ENCODE data around the gene KRTAP5-1.
"Not testable (repeated sequence)": the region's sequence is repeated elsewhere in the genome, so short reads cannot be mapped to it uniquely, and the experiment has no call there.

Gene KRTAP5-1, protein sequence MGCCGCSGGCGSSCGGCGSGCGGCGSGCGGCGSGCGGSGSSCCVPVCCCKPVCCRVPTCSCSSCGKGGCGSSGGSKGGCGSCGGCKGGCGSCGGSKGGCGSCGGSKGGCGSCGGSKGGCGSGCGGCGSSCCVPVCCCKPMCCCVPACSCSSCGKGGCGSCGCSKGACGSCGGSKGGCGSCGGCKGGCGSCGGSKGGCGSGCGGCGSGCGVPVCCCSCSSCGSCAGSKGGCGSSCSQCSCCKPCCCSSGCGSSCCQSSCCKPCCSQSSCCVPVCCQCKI

DNA sequence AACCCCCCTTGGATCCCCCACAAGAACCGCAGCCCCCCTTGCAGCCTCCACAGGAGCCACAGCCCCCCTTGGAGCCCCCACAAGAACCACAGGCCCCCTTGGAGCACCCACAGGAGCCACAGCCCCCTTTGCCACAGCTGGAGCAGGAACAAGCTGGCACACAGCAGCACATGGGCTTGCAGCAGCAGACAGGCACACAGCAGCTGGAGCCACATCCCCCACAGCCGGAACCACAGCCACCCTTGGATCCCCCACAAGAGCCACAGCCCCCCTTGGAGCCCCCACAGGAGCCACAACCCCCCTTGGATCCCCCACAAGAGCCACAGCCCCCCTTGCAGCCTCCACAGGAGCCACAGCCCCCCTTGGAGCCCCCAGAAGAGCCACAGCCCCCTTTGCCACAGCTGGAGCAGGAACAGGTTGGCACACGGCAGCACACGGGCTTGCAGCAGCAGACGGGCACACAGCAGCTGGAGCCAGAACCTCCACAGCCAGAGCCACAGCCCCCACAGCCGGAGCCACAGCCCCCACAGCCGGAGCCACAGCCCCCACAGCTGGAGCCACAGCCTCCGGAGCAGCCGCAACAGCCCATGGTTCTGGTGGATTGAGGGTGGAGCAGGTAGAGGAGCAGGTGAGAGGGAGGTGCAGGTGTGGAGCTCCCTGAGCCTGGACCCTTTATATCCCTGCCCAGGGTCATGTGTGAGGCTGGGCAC lies at the start of gene KRTAP5-1:
TSS of gene KRTAP5-1 (minus strand) at position 623 of the 710 bp plus-strand sequence. CDS start at position 589, 34 bp downstream.
- DNase-seq = not testable (repeated sequence)

- no peak for DNase-seq
These were observed 48.8 kb upstream of the KRTAP5-1 start for GRCh38 chr11:1633864-1634263.

- DNase-seq = peak; percentile 32
These were observed 47.1 kb upstream of the KRTAP5-1 start for GRCh38 chr11:1632053-1632714.

DNA sequence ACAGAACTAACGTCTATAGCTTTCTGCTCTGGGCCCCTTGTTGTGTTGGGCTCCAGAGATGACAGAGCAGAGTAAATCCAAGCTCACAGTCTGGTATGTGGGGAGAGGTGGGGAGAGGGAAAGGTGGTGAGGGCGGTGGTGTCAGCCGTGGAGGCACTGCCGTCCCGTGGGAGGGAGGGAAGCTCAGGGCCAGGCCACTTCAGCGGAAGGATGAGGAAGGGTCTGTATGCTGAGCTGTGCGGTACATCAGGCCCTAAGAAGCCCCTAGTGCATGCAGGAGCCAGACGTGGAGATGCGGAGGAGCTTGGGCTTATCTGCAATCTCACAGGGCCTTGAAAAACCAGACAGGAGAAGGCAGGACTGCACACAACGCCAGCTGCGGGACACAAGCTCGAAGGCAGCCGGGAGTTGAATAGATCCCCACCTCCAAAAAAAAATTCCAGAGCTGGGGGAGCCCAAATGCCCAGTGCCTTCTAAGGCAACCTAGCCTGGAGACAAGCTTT lies 46.0 kb upstream of the KRTAP5-1 start:
- DNase-seq = no peak

DNA sequence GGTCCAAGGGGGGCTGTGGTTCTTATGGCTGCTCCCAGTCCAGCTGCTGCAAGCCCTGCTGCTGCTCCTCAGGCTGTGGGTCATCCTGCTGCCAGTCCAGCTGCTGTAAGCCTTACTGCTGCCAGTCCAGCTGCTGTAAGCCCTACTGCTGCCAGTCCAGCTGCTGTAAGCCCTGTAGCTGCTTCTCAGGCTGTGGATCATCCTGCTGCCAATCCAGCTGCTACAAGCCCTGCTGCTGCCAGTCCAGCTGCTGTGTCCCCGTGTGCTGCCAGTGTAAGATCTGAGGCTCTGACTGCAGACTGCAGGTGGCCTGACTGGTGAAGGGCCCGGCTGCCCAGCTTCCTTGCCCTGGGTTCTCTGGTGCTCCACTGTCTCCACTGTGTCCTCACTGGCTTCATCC lies 45.2 kb upstream of the KRTAP5-1 start:
- DNase-seq = no peak

DNA sequence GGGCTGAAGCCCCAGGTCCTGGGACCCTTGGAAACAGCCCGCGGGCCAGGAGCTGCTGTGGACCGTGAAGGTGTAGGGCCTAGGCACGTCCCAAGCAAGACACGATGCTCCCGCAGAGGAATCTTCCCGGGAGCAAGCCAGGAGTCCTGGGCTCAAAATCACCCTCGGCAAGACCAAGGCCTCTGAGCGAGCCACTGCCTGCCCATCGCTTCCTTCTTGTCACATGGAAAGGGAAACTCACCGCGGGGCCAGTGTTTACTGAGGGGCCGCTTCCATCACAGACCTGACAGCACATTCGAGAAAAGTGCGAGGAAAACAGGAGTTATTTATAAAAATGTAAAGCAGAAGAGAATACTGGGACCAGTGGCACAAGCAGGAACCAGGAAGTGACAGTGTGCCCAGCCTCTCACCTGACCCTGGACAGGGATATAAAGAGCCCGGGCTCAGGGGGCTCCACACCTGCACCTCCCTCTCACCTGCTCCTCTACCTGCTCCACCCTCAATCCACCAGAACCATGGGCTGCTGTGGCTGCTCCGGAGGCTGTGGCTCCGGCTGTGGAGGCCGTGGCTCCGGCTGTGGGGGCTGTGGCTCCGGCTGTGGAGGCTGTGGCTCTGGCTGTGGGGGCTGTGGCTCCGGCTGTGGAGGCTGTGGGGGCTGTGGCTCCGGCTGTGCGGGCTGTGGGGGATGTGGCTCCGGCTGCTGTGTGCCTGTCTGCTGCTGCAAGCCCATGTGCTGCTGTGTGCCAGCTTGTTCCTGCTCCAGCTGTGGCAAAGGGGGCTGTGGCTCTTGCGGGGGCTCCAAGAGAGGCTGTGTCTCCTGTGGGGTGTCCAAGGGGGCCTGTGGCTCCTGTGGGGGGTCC lies 44.5 kb upstream of the KRTAP5-1 start, which contains the start of gene KRTAP5-5:
TSS of gene KRTAP5-5 (plus strand) at position 450 of the 860 bp plus-strand sequence. CDS start at position 516, 66 bp downstream.
- DNase-seq = no peak

- DNase-seq = peak; percentile 25
These were observed 43.6 kb upstream of the KRTAP5-1 start for GRCh38 chr11:1628506-1629325.

DNA sequence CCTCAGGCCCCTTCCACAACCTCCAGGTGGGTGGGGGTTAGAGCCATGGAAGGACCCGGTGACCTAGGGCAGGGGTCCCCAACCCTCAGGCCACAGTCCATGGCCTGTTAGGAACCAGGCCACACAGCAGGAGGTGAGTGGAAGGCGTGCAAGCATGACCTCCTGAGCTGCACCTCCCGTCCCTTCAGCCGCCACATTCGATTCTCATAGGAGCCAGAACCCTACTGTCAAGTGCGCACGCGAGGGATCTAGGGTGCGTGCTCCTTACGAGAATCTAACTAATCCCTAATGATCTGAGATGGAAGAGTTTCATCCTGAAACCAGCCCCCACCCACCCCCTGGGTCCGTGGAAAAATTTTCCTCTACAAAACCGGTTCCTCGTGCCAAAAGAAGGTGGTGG lies 40.5 kb upstream of the KRTAP5-1 start:
- DNase-seq = no peak

DNA sequence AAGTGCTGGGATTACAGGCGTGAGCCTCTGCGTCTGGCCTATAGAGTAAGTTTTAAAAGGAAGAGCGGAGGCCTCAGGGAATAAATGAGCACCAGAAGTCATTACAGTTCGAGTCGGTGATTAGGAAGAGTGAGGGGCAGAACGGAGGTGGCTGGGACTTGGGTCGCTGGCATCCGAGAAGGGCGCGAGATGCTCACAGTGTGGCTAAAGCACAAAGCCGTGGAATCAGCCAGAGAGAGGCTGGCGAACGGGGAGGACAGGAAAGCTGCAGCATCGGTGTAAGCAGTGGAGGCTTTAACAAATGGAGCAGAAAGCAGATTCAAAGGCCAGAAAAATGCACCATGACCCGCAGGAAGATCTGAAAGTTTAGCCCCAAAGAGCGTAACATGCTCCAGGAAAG lies 39.5 kb upstream of the KRTAP5-1 start:
- no peak for DNase-seq

GRCh38 chr11:1623716-1624115 lies 38.6 kb upstream of the KRTAP5-1 start:
- DNase-seq = no peak

DNA sequence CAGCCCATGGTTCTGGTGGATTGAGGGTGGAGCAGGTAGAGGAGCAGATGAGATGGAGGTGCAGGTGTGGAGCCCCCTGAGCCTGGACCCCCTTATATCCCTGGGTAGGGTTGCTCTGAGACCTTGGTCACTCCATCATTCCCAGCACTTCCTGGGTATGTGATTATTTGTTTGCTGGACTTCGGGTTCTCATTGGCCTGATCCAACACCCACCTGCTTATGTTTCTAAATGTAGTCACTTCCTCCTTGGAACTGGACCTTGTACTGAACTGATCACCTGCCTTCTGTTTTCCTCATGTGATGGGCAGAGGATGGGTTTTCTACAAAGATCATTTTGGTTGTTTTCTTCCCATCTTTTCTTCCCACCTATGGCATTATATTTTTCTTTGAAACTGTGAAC lies 37.0 kb upstream of the KRTAP5-1 start, which contains the start of gene KRTAP5-4:
TSS of gene KRTAP5-4 (minus strand) at position 53 of the 400 bp plus-strand sequence. CDS start at position 8, 45 bp downstream.
- DNase-seq = no peak

GRCh38 chr11:1619449-1619848 lies 34.4 kb upstream of the KRTAP5-1 start:
- no peak for DNase-seq

- no peak for DNase-seq
These were observed 33.1 kb upstream of the KRTAP5-1 start for GRCh38 chr11:1618231-1618630.

DNA sequence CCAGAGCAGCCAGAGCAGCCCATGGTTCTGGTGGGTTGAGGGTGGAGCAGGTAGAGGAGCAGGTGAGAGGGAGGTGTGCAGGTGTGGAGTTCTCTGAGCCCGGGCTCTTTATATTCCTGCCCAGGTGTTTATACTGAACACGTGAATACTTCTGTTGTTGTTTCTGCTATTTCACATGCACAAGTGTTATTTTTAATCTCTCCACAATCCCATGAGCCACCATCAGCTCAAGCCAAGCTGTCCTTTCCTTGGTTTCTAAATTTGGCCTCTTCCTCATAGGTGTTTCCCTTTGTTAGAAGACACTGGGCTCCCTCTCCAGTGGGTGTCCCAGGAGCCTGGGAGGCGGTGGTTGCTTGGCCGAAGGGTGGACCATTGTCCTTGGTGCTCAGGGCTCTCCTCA lies 23.3 kb upstream of the KRTAP5-1 start, which contains the start of gene KRTAP5-3:
TSS of gene KRTAP5-3 (minus strand) at position 101 of the 400 bp plus-strand sequence. CDS start at position 23, 78 bp downstream.
- no peak for DNase-seq

GRCh38 chr11:1607901-1608300 lies 22.8 kb upstream of the KRTAP5-1 start:
- not testable (repeated sequence) for DNase-seq

GRCh38 chr11:1607156-1607845 lies 22.2 kb upstream of the KRTAP5-1 start:
- DNase-seq = not testable (repeated sequence)

GRCh38 chr11:1605923-1606322 lies 20.8 kb upstream of the KRTAP5-1 start:
- not testable (repeated sequence) for DNase-seq

- DNase-seq = no peak
These were observed 19.6 kb upstream of the KRTAP5-1 start for GRCh38 chr11:1604711-1605110.

DNA sequence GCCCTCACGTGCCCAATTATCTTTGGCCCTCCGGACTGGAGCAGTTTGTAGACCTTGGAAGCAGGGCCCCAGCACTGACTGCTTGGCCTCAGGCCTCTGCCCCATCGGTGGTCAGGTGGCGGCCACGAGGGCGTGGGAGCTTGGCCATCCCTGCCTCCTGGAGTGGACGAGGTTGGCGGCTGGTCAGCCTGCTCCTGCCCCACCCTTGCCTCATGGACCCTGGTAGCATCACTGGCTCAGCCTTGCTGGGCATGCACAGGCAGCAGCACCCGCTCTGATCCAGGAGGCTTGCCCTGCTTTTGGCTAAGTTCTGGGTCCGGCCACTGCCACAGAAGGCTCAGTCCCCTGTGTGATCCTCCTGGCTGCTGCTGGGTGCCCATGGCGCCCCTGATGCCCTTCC lies 19.1 kb upstream of the KRTAP5-1 start:
- no peak for DNase-seq

GRCh38 chr11:1603629-1604028 lies 18.5 kb upstream of the KRTAP5-1 start:
- DNase-seq = no peak

GRCh38 chr11:1601663-1602062 lies 16.6 kb upstream of the KRTAP5-1 start:
- not testable (repeated sequence) for DNase-seq

All from NCI-H1092 (cell line).